Measurements from ENCODE around the gene IFT88. TPM values are rescaled to one million over a fixed set of nuclear protein-coding genes. Genes with fewer than 3 reads are reported as not detected.

IFT88 gene
- total and polyA plus RNA-seq, 3 donors from 2014 or later = 56.6 to 111 (median 86.8) TPM

DNA sequence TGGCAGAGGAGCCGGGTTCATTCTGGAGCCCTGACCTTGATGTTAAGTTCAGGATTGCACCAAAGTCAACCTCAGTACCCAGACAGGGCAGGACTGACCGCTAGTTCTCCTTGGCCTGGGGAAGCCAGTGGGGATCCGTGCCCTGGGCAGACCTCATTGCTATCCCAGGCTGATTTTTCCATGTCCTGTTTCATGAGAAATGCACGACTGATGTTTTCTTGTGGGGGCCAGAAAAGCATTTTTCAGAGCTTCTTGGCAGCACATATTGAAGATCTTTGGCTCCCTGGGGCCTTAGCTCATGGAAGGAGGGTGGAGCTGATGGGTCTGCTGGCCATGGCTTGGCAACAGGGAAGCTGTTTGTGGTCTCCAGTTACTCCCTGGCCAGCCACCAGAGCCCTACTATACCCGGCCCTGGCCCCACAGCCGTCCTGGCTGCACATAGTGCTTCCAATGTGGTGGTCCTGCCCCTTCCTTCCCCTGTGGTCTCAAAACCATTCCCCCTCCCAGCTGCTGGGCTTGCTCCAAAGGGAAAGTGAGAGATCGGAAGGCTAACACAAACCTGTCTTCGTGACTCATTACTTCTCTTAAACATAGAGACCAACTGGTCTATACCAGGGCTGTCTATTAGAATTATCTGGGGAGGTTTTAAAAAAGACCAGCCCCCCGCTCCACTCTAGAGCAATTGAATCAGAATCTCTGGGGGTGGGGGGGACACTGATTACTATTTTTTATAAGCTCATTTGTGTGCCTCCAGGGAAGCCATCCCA, 147.8 kb downstream of the IFT88 start:
- TF ChIP-seq, protein P1, sequence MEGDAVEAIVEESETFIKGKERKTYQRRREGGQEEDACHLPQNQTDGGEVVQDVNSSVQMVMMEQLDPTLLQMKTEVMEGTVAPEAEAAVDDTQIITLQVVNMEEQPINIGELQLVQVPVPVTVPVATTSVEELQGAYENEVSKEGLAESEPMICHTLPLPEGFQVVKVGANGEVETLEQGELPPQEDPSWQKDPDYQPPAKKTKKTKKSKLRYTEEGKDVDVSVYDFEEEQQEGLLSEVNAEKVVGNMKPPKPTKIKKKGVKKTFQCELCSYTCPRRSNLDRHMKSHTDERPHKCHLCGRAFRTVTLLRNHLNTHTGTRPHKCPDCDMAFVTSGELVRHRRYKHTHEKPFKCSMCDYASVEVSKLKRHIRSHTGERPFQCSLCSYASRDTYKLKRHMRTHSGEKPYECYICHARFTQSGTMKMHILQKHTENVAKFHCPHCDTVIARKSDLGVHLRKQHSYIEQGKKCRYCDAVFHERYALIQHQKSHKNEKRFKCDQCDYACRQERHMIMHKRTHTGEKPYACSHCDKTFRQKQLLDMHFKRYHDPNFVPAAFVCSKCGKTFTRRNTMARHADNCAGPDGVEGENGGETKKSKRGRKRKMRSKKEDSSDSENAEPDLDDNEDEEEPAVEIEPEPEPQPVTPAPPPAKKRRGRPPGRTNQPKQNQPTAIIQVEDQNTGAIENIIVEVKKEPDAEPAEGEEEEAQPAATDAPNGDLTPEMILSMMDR (IDR thresholded peaks at IDR 0.05) = no peak
- TF ChIP-seq POLR2A (IDR thresholded peaks at IDR 0.05) = no peak
- Histone ChIP-seq H3K9me3 (no peaks in the 10 kb centered on the region), H3K4me1 (peaks cover 11% of the 10 kb centered on the region), H3K27me3 (no peaks in the 10 kb centered on the region), H3K36me3 (ENCODE audit: low read depth, missing control alignments) (no peaks in the 10 kb centered on the region), H3K4me3 (no peak overlapping the region), H3K27ac (peak overlapping the region; percentile 33 to 78)
- WGBS, 2 donors = 52 to 66% methylated on average over 7 to 9 of the region's 9 CpGs
- intact Hi-C loops (cut with DNase I; ENCODE audit: low total_unique reads) = loop anchor here (10.0 kb wide), 2 partner anchors 100 to 210 kb away; no protein-coding TSS in a partner anchor
- DNase-seq = peak; percentile 71

DNA sequence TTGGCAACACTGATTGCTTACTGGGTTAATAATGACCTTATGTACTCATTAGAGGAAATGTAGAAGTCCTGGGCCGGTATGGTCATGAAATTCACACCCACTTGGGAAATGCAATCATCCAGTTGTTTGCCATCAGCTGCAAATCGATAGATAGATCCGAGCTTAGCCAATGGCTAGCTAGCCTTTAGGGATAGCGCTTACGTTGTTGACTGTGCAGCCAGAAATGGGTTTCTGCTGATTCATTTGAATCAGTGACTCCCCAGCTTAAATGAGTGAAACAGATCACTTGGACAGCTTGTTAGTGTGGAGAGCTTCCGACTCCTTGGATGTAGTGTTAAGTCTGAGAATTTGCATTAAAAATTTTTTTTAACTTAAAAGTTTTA, 148.4 kb downstream of the IFT88 start:
- H3K27me3 ChIP-seq = no peaks in the 10 kb centered on the region
- H3K4me3 ChIP-seq = no peak overlapping the region
- 74 to 76% methylated on average over 6 of the region's 6 CpGs for WGBS, 2 donors
- no peak for DNase-seq
- intact Hi-C loops (cut with DNase I; ENCODE audit: low total_unique reads) = loop anchor here (10.0 kb wide), 2 partner anchors 99 to 209 kb away; no protein-coding TSS in a partner anchor
- no peaks in the 10 kb centered on the region for H3K9me3 ChIP-seq
- H3K4me1 ChIP-seq = peaks cover 11% of the 10 kb centered on the region
- no peaks in the 10 kb centered on the region for H3K36me3 ChIP-seq (ENCODE audit: low read depth, missing control alignments)
- H3K27ac ChIP-seq = peak overlapping the region in 1 of 2 donors; percentile 78
- TF ChIP-seq, protein P1 (IDR thresholded peaks at IDR 0.05) = no peak
- TF ChIP-seq POLR2A (IDR thresholded peaks at IDR 0.05) = no peak

DNA sequence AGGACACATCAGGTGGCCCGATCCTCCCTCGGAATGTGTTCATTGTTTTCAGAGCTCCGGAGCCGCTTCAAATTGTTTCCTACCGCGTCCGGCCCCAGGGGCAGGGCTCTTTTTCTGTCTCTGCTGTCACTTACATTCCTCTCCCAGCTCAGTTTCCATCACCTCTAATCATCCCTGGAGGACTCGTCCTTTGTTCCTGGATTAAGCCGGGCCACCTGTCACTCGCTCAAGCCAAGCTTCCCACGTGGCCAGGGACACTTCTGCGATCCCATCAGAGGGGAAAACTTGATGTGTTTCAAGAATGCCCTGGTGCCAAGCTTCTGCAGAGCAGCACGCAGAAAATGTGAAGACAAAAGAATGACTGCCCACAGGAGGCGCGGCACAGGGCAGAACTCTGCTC, 150.0 kb downstream of the IFT88 start:
- no peaks in the 10 kb centered on the region for H3K36me3 ChIP-seq (ENCODE audit: low read depth, missing control alignments)
- no peak overlapping the region for H3K27ac ChIP-seq
- no peaks in the 10 kb centered on the region for H3K27me3 ChIP-seq
- DNase-seq = no peak
- no peaks in the 10 kb centered on the region for H3K9me3 ChIP-seq
- peaks cover 18% of the 10 kb centered on the region for H3K4me1 ChIP-seq
- intact Hi-C loops (cut with DNase I; ENCODE audit: low total_unique reads) = loop anchor here (10.0 kb wide), 2 partner anchors 98 to 208 kb away; no protein-coding TSS in a partner anchor
- no peak overlapping the region for H3K4me3 ChIP-seq
- no peak for TF ChIP-seq POLR2A (IDR thresholded peaks at IDR 0.05)
- TF ChIP-seq, protein P1 (IDR thresholded peaks at IDR 0.05) = no peak
- WGBS, 2 donors = 78 to 83% methylated on average over 15 of the region's 15 CpGs

DNA sequence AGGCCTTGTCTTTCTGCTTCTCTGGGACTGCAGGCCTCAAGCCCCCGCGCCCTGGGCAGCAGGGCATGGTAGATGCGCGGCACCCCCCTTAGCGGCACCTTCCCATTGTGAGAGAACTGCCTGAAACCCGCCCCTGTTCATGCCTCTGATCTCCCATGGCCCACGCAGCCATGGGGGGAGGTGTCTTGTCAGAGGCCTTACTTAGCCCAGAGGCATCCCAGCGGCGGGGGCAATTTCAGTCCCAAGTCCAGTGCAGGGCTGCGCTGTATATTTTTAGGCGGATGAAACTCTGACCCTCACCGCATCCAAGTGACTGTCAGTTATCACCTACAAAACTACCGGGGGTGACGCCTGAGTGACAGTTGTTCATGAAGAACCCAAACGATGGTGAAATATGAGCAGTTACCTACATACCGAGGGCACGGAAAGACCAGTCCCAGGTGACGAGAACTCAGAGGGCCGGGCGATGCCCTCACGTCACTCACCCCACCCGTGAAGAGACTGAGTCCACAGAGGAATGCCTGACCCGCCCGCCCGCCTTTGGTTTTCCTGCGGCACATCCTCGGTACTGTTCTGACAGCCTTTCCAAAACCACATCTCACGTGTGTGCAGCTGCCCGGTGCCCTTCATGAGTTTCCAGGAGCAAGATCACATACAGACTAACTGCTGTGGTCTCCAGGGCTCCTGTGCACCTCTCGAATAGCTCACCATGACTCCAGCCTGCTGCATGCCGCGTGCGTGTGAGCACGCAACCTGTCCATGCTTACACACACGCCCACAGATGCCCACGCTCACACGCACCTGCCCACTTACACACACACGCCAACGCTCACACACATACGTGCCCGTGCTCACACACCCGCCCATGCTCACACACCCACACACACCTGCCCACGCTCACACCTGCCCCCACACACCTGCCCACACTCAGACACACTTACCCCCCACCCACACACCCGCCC, 150.9 kb downstream of the IFT88 start:
- no peak for DNase-seq
- Histone ChIP-seq H3K27ac (no peak overlapping the region), H3K4me3 (no peak overlapping the region), H3K9me3 (no peaks in the 10 kb centered on the region), H3K36me3 (ENCODE audit: low read depth, missing control alignments) (no peaks in the 10 kb centered on the region), H3K27me3 (no peaks in the 10 kb centered on the region), H3K4me1 (peaks cover 20% of the 10 kb centered on the region)
- intact Hi-C loops (cut with DNase I; ENCODE audit: low total_unique reads) = loop anchor here (10.0 kb wide), 2 partner anchors 97 to 207 kb away; no protein-coding TSS in a partner anchor
- WGBS, 2 donors = 73 to 77% methylated on average over 41 to 44 of the region's 44 CpGs
- TF ChIP-seq, protein P1 (IDR thresholded peaks at IDR 0.05) = no peak
- no peak for TF ChIP-seq POLR2A (IDR thresholded peaks at IDR 0.05)
